Adrenal gland (tissue), 12 donors: ENCODE data around the gene PAPSS1. TPM values are rescaled to one million over a fixed set of nuclear protein-coding genes. Genes with fewer than 3 reads are reported as not detected.

Experiments used
- DNase-seq, 7 donors: peaks; one replicate each; pipeline ENCODE4 v3.0.0-alpha.2; 2019 to 2020
- H3K27ac ChIP-seq, 5 donors: fragments of 200-600 bp; sonication (generic) in 4 of 5; 1 replicate in 3 of 5; 2 replicates in 2 of 5; pipeline versions ENCODE4 v1.5.1 to v1.8.0; 2016 to 2020; ENCODE audit warnings: mild to moderate bottlenecking in 1 of 5
- H3K27me3 ChIP-seq: fragments of 200-600 bp; 2 replicates; pipeline ENCODE4 v1.8.0; 2021
- H3K36me3 ChIP-seq, 2 donors: fragments of 200-600 bp; replicated peaks in 1 of 2; 1 replicate in 1 of 2; 2 replicates in 1 of 2; pipeline versions ENCODE4 v1.5.1 to v1.8.0; 2018 to 2022
- H3K4me1 ChIP-seq, 2 donors: fragments of 200-600 bp; replicated peaks in 1 of 2; 1 replicate in 1 of 2; 2 replicates in 1 of 2; pipeline versions ENCODE4 v1.5.1 to v1.8.0; 2018 to 2021
- H3K4me3 ChIP-seq, 4 donors: fragments of 200-600 bp; sonication (generic) in 3 of 4; one replicate each; pipeline ENCODE4 v1.5.1; 2016 to 2018
- H3K9me3 ChIP-seq, 3 donors: fragments of 200-600 bp; sonication (generic) in 1 of 3; replicated peaks in 1 of 3; 1 replicate in 2 of 3; 2 replicates in 1 of 3; pipeline versions ENCODE4 v1.5.1 to v1.8.0; 2016 to 2021
- POLR2A ChIP-seq, 2 donors: fragments of 450-650 bp; IDR thresholded peaks; one replicate each; pipeline ENCODE4 v1.6.1; 2017; ENCODE audit warnings: antibody characterized with exemption in 2 of 2, mild to moderate bottlenecking in 2 of 2, moderate library complexity in 1 of 2
- WGBS, 4 donors: extraction: QIAGEN DNeasy Blood & Tissue Kit in 2 of 4; methylation state at CpG; one replicate each; pipeline versions ENCODE4 v1.1.5 to v1.1.7; 2013 to 2017; 5-methylcytosine and 5-hydroxymethylcytosine counted together
- intact Hi-C, 2 donors: fragments of 100-400 bp; cut with DNase I; formaldehyde crosslinking; loops; one replicate each; pipeline versions ENCODE4 v1.14.1 to v1.15.0; 2022 to 2023
- polyA plus RNA-seq, 3 donors: library from polyadenylated mRNA; stranded (reverse); fragments of 200-250 nt in 2 of 3; fragments of 350-450 nt in 1 of 3; fragmentation: Illumina TruSeq in 1 of 3; extraction: RNeasy Lipid Tissue Mini Kit (QIAGEN cat#74804) in 1 of 3; gene quantifications; one replicate each; pipeline ENCODE4 v1.2.3, GENCODE V29; 2013 to 2014
- total RNA-seq, 9 donors: library from RNA; depleted of rRNA in 4 of 9; stranded (reverse); fragments of >200 nt in 4 of 9; fragments of 120-200 nt in 1 of 9; fragmentation: NEBNext Ultra II Directional in 1 of 9; extraction: Animal tissue kit (Norgen Biotek cat#: 25700) in 1 of 9; gene quantifications; one replicate each; pipeline versions ENCODE4 v1.1.0 to v1.2.4, GENCODE V29; 2013 to 2023
- TF ChIP-seq, protein P1 (sequence below), 6 experiments: fragments of 450-650 bp in 4 of 6; fragments of 200-600 bp in 2 of 6; sonication (generic) in 1 of 6; IDR thresholded peaks; 1 replicate in 5 of 6; 2 replicates in 1 of 6; pipeline versions ENCODE4 v1.5.1 to v1.8.0; 2016 to 2021; ENCODE audit warnings: antibody characterized with exemption in 6 of 6, mild to moderate bottlenecking in 2 of 6, moderate library complexity in 1 of 6
- donor health status: healthy with polysubstance abuse.
- donor health status: Bipolar disorder and iron deficiency.
- donor health status: DM: yes; HTN: yes; CAD: no.
- donor health status: DM: no; HTN: no; CAD: no.
- donor health status: DM: no; HTN: no; CAD: no.
- donor health status: DM: yes; HTN: yes; CAD: no.

The PAPSS1 gene
- total and polyA plus RNA-seq, 12 donors: 13.1 to 22.6 (median 17.4) TPM

DNA sequence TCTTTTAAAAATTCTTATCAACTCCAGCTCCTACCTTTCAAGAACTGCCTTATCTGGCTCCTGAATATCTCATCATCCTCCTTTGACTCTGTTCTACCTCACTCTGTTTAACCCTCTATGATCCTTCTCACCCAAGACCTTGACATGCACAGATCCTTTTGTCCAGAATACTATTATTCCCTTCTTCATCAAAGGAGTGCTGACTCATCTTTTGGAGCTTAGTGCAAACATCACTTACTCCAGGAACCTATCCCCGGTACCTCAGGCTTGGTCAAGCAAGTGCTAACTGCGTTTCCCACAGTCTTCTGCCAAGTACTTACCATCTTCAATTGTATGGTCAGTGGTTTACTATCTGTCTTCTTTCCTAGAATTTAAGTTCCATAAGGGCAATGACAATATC lies 96.0 kb downstream of the PAPSS1 start:
- no peak for TF ChIP-seq POLR2A (IDR thresholded peaks at IDR 0.05)
- TF ChIP-seq, protein P1, sequence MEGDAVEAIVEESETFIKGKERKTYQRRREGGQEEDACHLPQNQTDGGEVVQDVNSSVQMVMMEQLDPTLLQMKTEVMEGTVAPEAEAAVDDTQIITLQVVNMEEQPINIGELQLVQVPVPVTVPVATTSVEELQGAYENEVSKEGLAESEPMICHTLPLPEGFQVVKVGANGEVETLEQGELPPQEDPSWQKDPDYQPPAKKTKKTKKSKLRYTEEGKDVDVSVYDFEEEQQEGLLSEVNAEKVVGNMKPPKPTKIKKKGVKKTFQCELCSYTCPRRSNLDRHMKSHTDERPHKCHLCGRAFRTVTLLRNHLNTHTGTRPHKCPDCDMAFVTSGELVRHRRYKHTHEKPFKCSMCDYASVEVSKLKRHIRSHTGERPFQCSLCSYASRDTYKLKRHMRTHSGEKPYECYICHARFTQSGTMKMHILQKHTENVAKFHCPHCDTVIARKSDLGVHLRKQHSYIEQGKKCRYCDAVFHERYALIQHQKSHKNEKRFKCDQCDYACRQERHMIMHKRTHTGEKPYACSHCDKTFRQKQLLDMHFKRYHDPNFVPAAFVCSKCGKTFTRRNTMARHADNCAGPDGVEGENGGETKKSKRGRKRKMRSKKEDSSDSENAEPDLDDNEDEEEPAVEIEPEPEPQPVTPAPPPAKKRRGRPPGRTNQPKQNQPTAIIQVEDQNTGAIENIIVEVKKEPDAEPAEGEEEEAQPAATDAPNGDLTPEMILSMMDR (IDR thresholded peaks at IDR 0.05): no peak

DNA sequence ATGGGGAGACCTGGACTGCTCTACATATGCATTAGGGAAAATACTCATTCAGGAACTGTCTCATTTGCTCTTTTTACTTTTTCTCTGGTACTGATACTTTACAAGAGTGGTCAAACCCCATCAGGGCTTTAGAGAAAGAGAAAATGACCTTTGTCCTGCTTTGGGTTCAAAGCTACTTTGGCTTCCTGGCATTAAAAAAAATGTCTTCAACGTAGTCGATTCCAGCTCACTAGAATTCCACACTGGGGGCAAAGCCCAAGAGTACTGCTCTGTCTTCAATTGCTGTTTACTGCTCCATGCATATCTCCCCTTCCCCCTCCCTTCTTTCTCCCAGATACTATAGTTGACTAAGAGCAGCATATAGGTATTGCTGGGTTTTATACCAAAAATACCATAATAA lies 98.0 kb downstream of the PAPSS1 start:
- TF ChIP-seq POLR2A (IDR thresholded peaks at IDR 0.05): no peak
- TF ChIP-seq, protein P1 (IDR thresholded peaks at IDR 0.05): no peak
- H3K36me3 ChIP-seq: no peaks in the 10 kb centered on the region
- DNase-seq: no peak
- H3K9me3 ChIP-seq: no peaks in the 10 kb centered on the region
- H3K4me1 ChIP-seq: no peaks in the 10 kb centered on the region
- 93 to 100% (median 98%) methylated on average over 2 of the region's 2 CpGs for WGBS, 4 donors
- no peaks in the 10 kb centered on the region for H3K27me3 ChIP-seq
- no peak overlapping the region for H3K27ac ChIP-seq
- intact Hi-C loops: no loop called here
- no peak overlapping the region for H3K4me3 ChIP-seq

More for the DNA sequence above, 96.0 kb downstream of the PAPSS1 start:
- no peak for DNase-seq
- intact Hi-C loops: no loop called here
- no peaks in the 10 kb centered on the region for H3K9me3 ChIP-seq
- no peaks in the 10 kb centered on the region for H3K27me3 ChIP-seq
- no peak overlapping the region for H3K4me3 ChIP-seq
- WGBS, 4 donors: 95 to 98% (median 96%) methylated on average over 2 of the region's 2 CpGs
- H3K36me3 ChIP-seq: no peaks in the 10 kb centered on the region
- no peaks in the 10 kb centered on the region for H3K4me1 ChIP-seq
- no peak overlapping the region for H3K27ac ChIP-seq

DNA sequence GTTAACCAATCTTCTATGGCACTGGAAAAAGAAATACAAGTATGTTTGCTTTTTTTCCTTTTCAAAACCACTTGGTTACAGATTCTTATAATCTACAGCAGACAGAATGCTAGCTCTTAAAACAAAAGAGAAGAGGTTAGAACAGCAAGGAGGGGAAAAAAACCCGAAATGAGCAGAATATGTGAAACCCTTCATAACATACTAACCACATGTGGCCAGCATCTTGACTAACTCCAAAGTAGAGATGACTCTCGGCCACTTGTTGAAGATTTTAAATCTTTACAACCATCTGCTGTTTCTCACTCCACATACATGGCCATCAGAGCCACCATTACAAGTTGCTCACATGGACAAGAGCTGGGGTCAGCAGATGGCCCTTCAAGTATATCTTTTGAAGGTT lies 100.3 kb downstream of the PAPSS1 start:
- Histone ChIP-seq H3K9me3 (no peaks in the 10 kb centered on the region), H3K4me3 (no peak overlapping the region), H3K27ac (no peak overlapping the region), H3K27me3 (no peaks in the 10 kb centered on the region), H3K4me1 (no peaks in the 10 kb centered on the region), H3K36me3 (no peaks in the 10 kb centered on the region)
- TF ChIP-seq POLR2A (IDR thresholded peaks at IDR 0.05): no peak
- TF ChIP-seq, protein P1 (IDR thresholded peaks at IDR 0.05): no peak
- DNase-seq: no peak
- 76 to 92% (median 87%) methylated on average over 2 of the region's 2 CpGs for WGBS, 4 donors
- intact Hi-C loops: no loop called here

DNA sequence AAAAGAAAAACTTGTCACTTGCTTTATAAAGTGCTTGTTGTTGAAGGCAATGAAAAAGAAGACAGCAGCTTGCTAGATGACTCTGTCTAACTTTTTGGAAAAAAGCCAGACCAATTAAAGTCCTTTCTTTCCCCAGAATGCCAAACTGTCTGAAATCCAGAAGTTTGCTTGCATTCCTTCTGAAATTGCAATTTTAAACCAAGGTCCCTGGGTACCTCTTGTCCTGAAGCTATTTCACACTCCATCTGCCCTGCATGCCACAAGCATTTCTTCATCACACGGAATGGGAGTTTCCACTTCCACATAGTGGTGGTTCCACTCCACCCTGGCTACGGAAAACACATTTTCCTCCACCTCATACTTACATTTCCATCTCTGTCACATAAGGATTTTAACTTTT lies 101.0 kb downstream of the PAPSS1 start:
- Histone ChIP-seq H3K4me1 (no peaks in the 10 kb centered on the region), H3K27me3 (no peaks in the 10 kb centered on the region), H3K36me3 (no peaks in the 10 kb centered on the region), H3K4me3 (no peak overlapping the region), H3K27ac (no peak overlapping the region), H3K9me3 (no peaks in the 10 kb centered on the region)
- TF ChIP-seq, protein P1 (IDR thresholded peaks at IDR 0.05): no peak
- TF ChIP-seq POLR2A (IDR thresholded peaks at IDR 0.05): no peak
- 70 to 78% (median 72%) methylated on average over 2 of the region's 2 CpGs for WGBS, 4 donors
- DNase-seq: no peak
- intact Hi-C loops: no loop called here
